ENCODE results near the gene PDZD11.
"Not testable (repeated sequence)": the region's sequence is repeated elsewhere in the genome, so short reads cannot be mapped to it uniquely, and the experiment has no call there.

Gene PDZD11

DNA sequence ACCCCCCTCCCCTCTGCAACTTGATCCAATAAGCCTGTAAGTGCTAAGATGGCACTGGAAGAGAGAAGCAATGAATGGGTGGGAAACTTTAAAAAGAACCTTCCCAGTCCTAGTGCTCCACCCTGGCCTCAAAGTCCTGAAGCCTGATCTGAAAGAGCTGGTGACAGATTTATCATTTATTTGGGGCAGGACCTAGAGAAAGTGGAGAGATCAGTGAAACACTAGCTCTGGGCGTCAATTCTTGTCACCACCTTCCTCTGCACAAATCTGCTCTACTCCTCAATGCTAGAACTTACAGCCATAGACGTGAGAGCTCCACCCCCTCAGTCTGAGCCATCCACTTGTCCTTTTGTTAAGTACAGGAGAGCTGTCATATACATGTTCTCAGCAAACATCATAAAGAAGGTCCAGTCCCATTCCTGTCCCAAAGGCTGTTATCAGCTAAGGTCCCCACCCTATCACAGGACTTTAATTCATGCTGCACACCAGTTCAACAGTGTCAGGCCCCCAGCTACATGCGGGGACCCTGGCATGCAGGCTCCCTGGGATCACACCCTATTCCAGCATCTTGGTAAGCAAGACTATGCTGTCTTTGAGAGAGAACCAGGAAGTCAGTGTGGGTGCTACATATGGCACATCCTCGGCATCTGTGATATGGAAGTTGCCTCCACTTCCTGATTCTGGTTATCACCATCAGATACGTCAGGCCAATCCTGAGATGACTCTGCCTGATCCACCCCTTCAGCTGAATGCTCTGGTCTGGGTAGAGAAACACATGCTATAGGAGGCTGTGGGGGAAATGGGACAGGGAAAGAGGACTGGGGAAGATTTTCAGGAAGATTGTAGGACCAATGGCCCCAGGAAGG lies 32.1 kb downstream of the PDZD11 start:
- DNase-seq (ENCODE audit: low read depth), result no peak

DNA sequence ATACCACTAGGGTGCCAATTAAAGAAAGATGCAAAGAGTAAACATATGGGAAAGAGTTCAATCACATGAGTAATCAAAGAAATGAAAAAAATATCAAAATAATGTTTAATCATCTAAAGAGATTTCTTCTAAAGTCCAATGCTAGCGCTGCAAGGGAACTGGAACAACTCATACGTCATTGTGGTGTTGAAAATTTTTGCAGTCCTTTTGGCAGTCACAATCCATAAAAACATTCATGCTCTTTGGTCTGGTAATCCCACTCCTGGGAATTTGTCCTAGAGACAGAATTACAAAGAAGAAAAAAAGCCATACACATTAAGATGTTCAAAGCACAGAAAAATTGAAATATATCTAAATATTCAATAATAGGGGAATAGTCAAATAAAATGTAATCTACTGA lies 34.3 kb downstream of the PDZD11 start:
- no peak for DNase-seq (ENCODE audit: low read depth)

DNA sequence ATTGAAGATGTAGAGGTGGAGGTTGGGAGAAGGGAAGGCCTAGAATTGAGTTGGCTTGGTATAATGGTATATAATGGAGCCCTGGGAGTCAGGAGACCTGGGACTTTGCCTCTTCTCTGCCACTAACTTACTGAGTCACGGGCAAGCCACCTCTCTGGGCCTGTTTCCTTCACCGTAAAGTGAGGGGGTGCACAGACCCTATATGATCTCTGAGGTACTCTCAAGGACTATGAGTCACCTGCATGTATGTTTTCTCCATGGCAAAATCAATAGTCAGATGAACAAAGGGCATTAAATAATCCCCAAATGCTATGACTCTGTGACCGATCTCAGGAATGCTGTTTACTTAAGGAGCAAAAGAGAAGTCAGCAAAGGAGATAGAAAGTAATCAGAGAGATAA lies 34.8 kb downstream of the PDZD11 start:
- DNase-seq (ENCODE audit: low read depth), result no peak

DNA sequence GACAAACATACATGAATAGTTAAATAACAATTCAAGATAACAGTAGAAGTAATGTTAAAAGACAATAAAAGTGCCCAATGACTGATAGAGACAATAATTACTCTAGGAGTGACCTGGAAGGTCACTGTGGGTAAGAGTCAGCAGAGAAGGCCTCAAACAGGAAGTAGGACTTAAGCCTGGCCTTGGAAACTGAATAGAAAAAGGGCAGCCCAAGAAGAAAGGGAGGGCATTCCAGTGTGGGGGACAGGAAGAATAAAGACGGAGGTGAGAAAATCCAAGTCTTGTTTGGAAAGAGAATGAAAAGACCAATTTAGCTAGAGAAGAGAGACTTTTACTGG lies 35.7 kb downstream of the PDZD11 start:
- no peak for DNase-seq (ENCODE audit: low read depth)

DNA sequence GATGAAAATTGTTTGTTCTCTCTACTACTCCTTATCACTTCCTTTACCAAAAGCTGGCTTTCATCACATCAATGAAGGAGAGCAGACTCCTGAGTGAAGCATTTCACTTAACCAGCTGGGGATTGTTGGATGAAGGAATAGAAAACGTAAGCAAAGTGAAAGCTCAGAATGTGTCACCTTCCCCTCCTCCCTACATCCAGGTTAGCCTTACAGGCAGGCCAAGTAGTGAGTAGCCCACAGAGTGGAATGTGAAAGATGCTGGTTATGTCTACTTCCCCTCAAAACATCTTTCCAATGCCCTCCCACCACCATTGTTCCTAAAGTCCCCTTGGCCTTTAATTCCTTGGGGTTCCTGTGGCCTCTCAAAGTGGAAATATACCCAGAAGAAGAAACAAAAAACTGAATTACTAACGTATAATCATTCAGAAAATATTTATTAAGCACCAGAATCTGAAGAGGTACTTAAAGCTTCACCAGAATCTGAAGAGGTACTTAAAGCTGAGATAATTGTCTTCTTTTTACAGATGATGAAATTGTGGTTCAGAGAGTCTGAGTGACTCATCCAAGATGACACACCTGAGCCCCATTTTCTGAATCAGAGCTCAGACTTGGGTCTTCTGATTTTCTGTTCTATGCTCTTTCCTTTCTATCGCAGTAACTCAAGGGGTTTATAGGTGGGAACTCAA lies 36.2 kb downstream of the PDZD11 start:
- no peak for DNase-seq (ENCODE audit: low read depth)

DNA sequence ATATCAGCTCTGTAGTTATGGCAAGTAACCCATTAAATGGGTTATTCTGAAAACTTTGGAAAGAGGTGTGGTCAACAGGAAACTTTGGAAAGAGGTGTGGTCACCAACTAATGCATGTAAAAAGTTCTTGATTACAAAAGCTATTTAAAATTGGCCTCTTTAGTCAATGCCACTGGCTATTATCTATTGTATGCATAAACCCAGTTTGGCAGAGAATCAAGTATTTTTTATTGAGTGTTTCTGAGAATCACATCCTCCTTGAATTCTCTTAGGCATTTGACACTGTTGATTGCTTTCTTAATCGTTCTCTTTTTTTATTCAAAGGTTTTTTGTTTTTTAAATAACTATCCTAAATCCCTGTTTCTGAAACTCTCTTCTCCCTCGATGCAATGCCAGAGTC lies 37.2 kb downstream of the PDZD11 start:
- no peak for DNase-seq (ENCODE audit: low read depth)

DNA sequence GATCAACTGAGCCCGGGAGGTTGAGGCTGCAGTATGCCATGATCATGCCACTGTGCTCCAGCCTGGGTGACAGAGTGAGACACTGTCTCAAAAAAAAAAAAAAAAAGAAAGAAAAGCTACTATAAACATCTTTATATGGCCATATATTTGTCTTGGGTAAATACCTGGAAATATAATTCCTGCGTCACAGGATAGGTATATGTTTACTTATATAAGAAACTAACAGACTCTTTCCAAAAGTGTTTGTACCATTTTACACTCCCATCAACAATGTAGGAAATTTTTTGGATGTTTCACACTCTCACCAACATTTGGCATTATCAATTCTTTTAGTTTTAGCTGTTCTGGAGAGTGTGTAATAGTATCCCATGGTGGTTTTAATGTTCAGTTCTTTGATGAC lies 42.5 kb downstream of the PDZD11 start:
- DNase-seq (ENCODE audit: low read depth), result no peak

DNA sequence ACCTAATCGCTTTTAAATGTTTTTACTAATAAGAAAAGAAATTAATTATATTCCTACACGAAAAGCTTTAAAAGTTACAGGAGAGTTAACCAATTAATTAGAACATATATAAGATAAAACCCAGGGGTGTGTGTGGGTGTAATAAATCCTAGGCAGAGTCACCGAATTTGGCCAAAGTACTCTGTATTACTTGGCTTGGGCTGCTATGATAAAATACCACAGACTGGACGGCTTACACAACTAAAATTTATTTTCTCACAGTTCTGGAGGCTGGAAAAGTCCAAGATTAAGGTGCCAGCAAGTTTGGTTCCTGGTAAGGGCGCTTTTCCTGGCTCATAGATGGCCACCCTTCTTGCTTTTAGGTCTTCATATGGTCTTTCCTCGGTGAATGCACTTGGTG lies 44.8 kb downstream of the PDZD11 start:
- no peak for DNase-seq (ENCODE audit: low read depth)

DNA sequence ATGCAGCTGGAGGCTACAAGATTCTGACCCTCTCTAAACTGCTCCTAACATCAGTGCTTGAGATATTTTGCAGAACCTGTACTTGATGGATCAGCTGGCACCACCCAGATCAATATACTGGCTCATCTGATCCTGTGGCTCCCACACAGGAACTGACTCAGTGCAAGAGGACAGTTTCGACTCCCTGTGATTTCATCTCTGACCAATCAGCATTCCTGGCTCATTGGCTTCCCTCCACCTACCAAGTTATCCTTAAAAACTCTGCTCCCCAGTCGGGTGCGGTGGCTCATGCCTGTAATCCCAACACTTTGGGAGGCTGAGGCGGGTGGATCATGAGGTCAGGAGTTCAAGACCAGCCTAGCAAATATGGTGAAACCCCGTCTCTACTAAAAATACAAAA lies 46.1 kb downstream of the PDZD11 start:
- DNase-seq (ENCODE audit: low read depth), result not testable (repeated sequence)

DNA sequence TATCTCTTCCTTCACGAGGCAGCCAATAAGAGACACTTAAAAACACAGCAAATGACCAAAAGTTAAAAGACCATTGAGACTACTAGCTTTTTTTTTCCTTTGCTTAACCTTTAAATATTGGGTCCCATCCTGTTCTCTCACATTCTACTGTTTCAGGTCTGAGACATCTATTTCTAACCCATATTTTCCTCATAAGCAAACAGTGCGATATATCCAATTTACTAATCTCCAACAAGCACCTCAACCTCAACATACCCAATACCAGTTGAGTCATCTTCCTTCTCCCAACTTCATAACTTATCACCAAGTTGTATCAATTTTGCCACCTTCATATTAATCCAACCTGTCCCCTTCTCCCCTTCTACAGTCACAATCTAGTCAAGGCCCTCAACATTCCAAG lies 48.2 kb downstream of the PDZD11 start:
- no peak for DNase-seq (ENCODE audit: low read depth)

DNA sequence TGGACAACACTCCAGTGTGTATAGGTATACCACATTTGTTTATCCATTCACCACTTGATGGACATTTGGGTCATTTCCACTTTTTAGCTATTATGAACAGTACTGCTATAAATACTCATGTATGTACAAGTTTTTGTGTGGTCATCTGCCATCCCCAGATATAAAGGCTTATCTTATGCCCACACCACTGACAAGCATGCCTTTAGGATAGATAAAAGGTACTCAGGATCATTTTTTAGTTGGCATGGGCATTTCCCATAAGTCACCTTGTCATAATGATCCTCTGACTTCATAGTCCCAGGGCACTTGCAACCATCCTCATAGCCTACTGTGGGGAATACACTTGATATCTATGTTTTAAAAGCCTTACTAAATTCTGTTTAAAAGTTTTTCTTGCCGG lies 49.0 kb downstream of the PDZD11 start:
- no peak for DNase-seq (ENCODE audit: low read depth)
